Measurements from ENCODE around the gene SETD5.

DNA sequence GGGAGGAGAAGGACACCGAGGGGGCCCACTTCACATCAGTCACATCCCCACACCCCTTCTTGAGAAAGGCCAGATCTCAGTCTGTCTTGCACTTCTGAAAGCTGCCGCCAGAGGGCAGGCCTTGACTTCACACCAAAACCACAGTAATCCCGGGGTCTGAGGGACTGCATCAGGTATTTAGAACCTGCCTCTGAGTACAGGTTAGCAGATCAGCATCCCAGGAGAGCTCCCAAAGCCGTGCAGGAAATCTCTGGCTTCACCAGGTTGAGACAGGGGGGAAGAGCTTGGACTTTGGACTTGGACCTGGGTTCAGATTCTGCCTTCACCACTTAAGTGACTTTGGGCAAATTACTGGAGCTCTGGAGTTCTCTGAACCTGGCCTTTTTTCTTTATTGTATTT, 105.9 kb downstream of the SETD5 start:
- TF ChIP-seq POLR2A (IDR thresholded peaks at IDR 0.05) = no peak
- TF ChIP-seq, protein P1, sequence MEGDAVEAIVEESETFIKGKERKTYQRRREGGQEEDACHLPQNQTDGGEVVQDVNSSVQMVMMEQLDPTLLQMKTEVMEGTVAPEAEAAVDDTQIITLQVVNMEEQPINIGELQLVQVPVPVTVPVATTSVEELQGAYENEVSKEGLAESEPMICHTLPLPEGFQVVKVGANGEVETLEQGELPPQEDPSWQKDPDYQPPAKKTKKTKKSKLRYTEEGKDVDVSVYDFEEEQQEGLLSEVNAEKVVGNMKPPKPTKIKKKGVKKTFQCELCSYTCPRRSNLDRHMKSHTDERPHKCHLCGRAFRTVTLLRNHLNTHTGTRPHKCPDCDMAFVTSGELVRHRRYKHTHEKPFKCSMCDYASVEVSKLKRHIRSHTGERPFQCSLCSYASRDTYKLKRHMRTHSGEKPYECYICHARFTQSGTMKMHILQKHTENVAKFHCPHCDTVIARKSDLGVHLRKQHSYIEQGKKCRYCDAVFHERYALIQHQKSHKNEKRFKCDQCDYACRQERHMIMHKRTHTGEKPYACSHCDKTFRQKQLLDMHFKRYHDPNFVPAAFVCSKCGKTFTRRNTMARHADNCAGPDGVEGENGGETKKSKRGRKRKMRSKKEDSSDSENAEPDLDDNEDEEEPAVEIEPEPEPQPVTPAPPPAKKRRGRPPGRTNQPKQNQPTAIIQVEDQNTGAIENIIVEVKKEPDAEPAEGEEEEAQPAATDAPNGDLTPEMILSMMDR (IDR thresholded peaks at IDR 0.05) = peak; percentile 69 to 88 (median 73)
- TF ChIP-seq EP300 (IDR thresholded peaks at IDR 0.05) = no peak
